CD14-positive monocyte (primary cell): ENCODE results near the gene MVP. TPM values are rescaled to one million over a fixed set of nuclear protein-coding genes. Genes with fewer than 3 reads are reported as not detected.

Experiments
- DNase-seq, 3 donors: peaks; one replicate each; pipeline ENCODE4 v3.0.0-alpha.2; 2011 to 2022
- H2AFZ ChIP-seq: 2 replicates; pipeline ENCODE4 v1.6.0; 2012; ENCODE audit warnings: mild to moderate bottlenecking, low read depth, low read length, inconsistent platforms; ENCODE audit not compliant: insufficient read depth, poor library complexity, severe bottlenecking
- H3K27ac ChIP-seq, 2 donors: 1 replicate in 1 of 2; 2 replicates in 1 of 2; pipeline ENCODE4 v1.5.1; 2012 to 2013; ENCODE audit warnings: low read length in 2 of 2, control low read depth in 1 of 2, inconsistent platforms in 1 of 2, low read depth in 1 of 2, mild to moderate bottlenecking in 1 of 2
- H3K27me3 ChIP-seq, 2 donors: one replicate each; pipeline versions ENCODE4 v1.6.0 to v1.6.1; 2011 to 2013; ENCODE audit warnings: low read length in 2 of 2; ENCODE audit not compliant: control insufficient read depth in 2 of 2, insufficient read depth in 2 of 2
- H3K36me3 ChIP-seq, 2 donors: replicated peaks in 1 of 2; 1 replicate in 1 of 2; 2 replicates in 1 of 2; pipeline versions ENCODE4 v1.5.1 to v1.6.1; 2012 to 2013; ENCODE audit warnings: low read length in 2 of 2, control low read depth in 1 of 2, inconsistent platforms in 1 of 2, mild to moderate bottlenecking in 1 of 2; ENCODE audit not compliant: insufficient read depth in 2 of 2, control insufficient read depth in 1 of 2
- H3K4me1 ChIP-seq, 2 donors: 1 replicate in 1 of 2; 2 replicates in 1 of 2; pipeline versions ENCODE4 v1.5.1 to v1.6.1; 2012 to 2013; ENCODE audit warnings: low read length in 2 of 2, control low read depth in 1 of 2, inconsistent platforms in 1 of 2, mild to moderate bottlenecking in 1 of 2, moderate library complexity in 1 of 2; ENCODE audit not compliant: insufficient read depth in 2 of 2, control insufficient read depth in 1 of 2
- H3K4me2 ChIP-seq: replicated peaks from 2 replicates; pipeline ENCODE3; 2012; ENCODE audit warnings: low read length, moderate library complexity, mild to moderate bottlenecking; ENCODE audit not compliant: poor library complexity, severe bottlenecking; ENCODE audit errors: extremely low read depth
- H3K4me3 ChIP-seq, 3 experiments: fragments of 200-600 bp in 1 of 3; sonication (generic) in 1 of 3; replicated peaks in 1 of 3; 1 replicate in 2 of 3; 2 replicates in 1 of 3; pipeline ENCODE4 v1.5.1; 2011 to 2013; ENCODE audit warnings: low read length in 3 of 3, mild to moderate bottlenecking in 3 of 3, control low read depth in 2 of 3, low read depth in 2 of 3, inconsistent platforms in 1 of 3, moderate library complexity in 1 of 3
- H3K79me2 ChIP-seq: 2 replicates; pipeline ENCODE4 v1.6.0; 2012; ENCODE audit warnings: mild to moderate bottlenecking, control low read depth, inconsistent platforms, low read length, moderate library complexity; ENCODE audit not compliant: insufficient read depth
- H3K9ac ChIP-seq: 2 replicates; pipeline ENCODE4 v1.6.0; 2017; ENCODE audit warnings: low read length, mild to moderate bottlenecking; ENCODE audit not compliant: insufficient read depth, poor library complexity, severe bottlenecking
- H3K9me3 ChIP-seq, 2 donors: replicated peaks in 1 of 2; 1 replicate in 1 of 2; 2 replicates in 1 of 2; pipeline versions ENCODE4 v1.5.1 to v1.6.1; 2012 to 2013; ENCODE audit warnings: low read length in 2 of 2, control low read depth in 1 of 2; ENCODE audit not compliant: control insufficient read depth in 1 of 2, insufficient read depth in 1 of 2
- H4K20me1 ChIP-seq: 2 replicates; pipeline ENCODE4 v1.6.0; 2012; ENCODE audit warnings: mild to moderate bottlenecking, low read length, control low read depth, moderate library complexity; ENCODE audit not compliant: insufficient read depth
- H3K27ac Mint-ChIP-seq, 7 donors: one replicate each; pipeline ENCODE4 v1.8.0; 2020; ENCODE audit warnings: mild to moderate bottlenecking in 7 of 7, mixed read lengths in 7 of 7, moderate library complexity in 6 of 7, inconsistent platforms in 2 of 7
- H3K27me3 Mint-ChIP-seq, 3 donors: one replicate each; pipeline ENCODE4 v1.8.0; 2021 to 2022; ENCODE audit warnings: low read depth in 3 of 3, mild to moderate bottlenecking in 3 of 3, mixed read lengths in 3 of 3, moderate library complexity in 3 of 3, inconsistent platforms in 1 of 3
- H3K36me3 Mint-ChIP-seq, 2 donors: one replicate each; pipeline ENCODE4 v1.8.0; 2020; ENCODE audit warnings: mixed read lengths in 2 of 2, inconsistent platforms in 1 of 2, mild to moderate bottlenecking in 1 of 2
- H3K4me1 Mint-ChIP-seq: one replicate; pipeline ENCODE4 v1.8.0; 2020; ENCODE audit warnings: mild to moderate bottlenecking, mixed read lengths
- H3K4me3 Mint-ChIP-seq, 2 donors: one replicate each; pipeline ENCODE4 v1.8.0; 2020; ENCODE audit warnings: mild to moderate bottlenecking in 2 of 2, mixed read lengths in 2 of 2, moderate library complexity in 1 of 2
- H3K9me3 Mint-ChIP-seq, 7 donors: one replicate each; pipeline ENCODE4 v1.8.0; 2020 to 2022; ENCODE audit warnings: mixed read lengths in 7 of 7, mild to moderate bottlenecking in 6 of 7, moderate library complexity in 6 of 7, inconsistent platforms in 2 of 7
- CTCF ChIP-seq: fragments of 200-600 bp; IDR thresholded peaks from one replicate; pipeline ENCODE4 v1.8.0; 2022; ENCODE audit warnings: antibody characterized with exemption, mild to moderate bottlenecking
- WGBS: methylation state at CpG from one replicate; pipeline ENCODE4 v1.1.5; 2013; ENCODE audit warnings: missing lambda C conversion rate; ENCODE audit not compliant: insufficient coverage; 5-methylcytosine and 5-hydroxymethylcytosine counted together
- intact Hi-C, 2 donors: fragments of 100-400 bp; cut with micrococcal nuclease; formaldehyde crosslinking; loops; one replicate each; pipeline versions ENCODE4 v1.15.0 to v1.15.1; 2023
- polyA plus RNA-seq, 3 donors: library from polyadenylated mRNA; depleted of rRNA in 1 of 3; unstranded in 2 of 3; stranded (reverse) in 1 of 3; fragments of 300-500 nt in 2 of 3; fragments of >200 nt in 1 of 3; fragmentation: Illumina TruSeq in 2 of 3; gene quantifications; 1 replicate in 2 of 3; 2 replicates in 1 of 3; pipeline ENCODE4 v1.2.3, GENCODE V29; 2012 to 2021

MVP gene
- polyA plus RNA-seq, 3 donors, result 146 to 274 (median 185) TPM

DNA sequence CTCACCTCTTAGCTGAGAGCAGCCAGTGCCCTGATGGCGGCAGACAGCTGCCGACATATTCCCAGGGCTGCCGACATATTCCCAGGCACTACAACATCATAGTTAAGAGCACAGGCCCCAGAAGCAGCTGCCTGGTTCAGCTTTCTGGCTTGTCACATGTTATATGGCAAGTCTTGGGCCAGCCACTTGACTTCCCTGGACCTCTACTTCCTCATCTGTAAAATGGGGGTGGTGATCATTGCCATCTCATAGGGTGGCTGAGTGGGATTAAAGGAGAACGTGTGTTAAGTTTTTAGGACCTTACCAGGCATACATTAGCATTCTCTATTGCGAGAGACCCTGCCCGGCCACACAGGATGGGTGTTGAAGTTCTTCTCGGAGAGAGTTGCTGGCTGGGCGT is 23.7 kb downstream of the MVP start:
- peaks cover 0 to 1% (median 0%) of the 10 kb centered on the region in 3 donors for H3K27me3 Mint-ChIP-seq
- peaks cover 73% of the 10 kb centered on the region for H4K20me1 ChIP-seq
- WGBS, result 94% methylated on average over 6 of the region's 8 CpGs
- peaks cover 0 to 2% (median 0%) of the 10 kb centered on the region in 7 donors for H3K9me3 Mint-ChIP-seq
- no peak overlapping the region for H3K4me2 ChIP-seq
- peak overlapping the region in 1 of 7 donors; percentile 40 for H3K27ac Mint-ChIP-seq
- H3K36me3 ChIP-seq, result peaks cover 84 to 91% of the 10 kb centered on the region in 2 donors
- no peak overlapping the region for H2AFZ ChIP-seq
- no peak overlapping the region for H3K4me3 Mint-ChIP-seq
- intact Hi-C loops, result no loop called here
- H3K4me1 Mint-ChIP-seq, result no peaks in the 10 kb centered on the region
- H3K9me3 ChIP-seq, result no peaks in the 10 kb centered on the region
- DNase-seq, result no peak
- no peak overlapping the region for H3K9ac ChIP-seq
- no peak overlapping the region for H3K4me3 ChIP-seq
- H3K79me2 ChIP-seq, result no peaks in the 10 kb centered on the region
- no peaks in the 10 kb centered on the region for H3K4me1 ChIP-seq
- no peak for TF ChIP-seq CTCF
- H3K27me3 ChIP-seq, result no peaks in the 10 kb centered on the region
- H3K27ac ChIP-seq, result no peak overlapping the region
- peaks cover 77 to 94% of the 10 kb centered on the region in 2 donors for H3K36me3 Mint-ChIP-seq

DNA sequence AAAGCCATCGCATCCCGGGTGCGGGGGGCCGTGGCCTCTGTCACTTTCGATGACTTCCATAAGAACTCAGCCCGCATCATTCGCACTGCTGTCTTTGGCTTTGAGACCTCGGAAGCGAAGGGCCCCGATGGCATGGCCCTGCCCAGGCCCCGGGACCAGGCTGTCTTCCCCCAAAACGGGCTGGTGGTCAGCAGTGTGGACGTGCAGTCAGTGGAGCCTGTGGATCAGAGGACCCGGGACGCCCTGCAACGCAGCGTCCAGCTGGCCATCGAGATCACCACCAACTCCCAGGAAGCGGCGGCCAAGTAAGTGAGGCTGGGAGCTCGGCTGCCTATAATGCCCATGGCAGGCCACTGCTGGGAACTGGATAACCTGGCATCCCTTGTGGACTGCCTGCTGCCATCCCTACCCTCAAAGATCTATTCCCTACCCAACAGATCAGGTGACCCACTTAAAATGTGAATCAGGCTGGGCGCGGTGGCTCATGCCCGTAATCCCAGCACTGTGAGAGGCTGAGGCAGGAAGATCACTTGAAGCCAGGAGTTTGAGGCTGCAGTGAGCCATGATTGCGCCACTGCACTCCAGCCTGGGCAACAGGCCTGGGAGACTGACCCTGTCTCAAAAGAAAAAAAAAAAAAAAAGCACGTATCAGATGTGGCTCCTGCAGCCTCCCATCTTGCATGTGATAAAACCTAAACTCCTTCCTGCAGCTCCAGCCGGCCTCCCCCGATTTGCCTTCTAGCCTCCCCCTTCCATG is 24.5 kb downstream of the MVP start:
- Histone ChIP-seq H3K79me2 (no peaks in the 10 kb centered on the region), H3K9me3 (no peaks in the 10 kb centered on the region), H3K4me1 (no peaks in the 10 kb centered on the region), H3K4me3 (no peak overlapping the region), H3K27ac (no peak overlapping the region), H3K9ac (no peak overlapping the region), H3K36me3 (peaks cover 77 to 90% of the 10 kb centered on the region in 2 donors), H2AFZ (no peak overlapping the region), H3K4me2 (no peak overlapping the region), H4K20me1 (peaks cover 66% of the 10 kb centered on the region), H3K27me3 (no peaks in the 10 kb centered on the region)
- Mint-ChIP-seq H3K27me3 (peaks cover 0 to 2% (median 1%) of the 10 kb centered on the region in 3 donors), H3K9me3 (peaks cover 0 to 2% (median 0%) of the 10 kb centered on the region in 7 donors), H3K4me3 (no peak overlapping the region), H3K27ac (peak overlapping the region in 1 of 7 donors; percentile 13), H3K4me1 (no peaks in the 10 kb centered on the region), H3K36me3 (peaks cover 74 to 94% of the 10 kb centered on the region in 2 donors)
- no peak for DNase-seq
- WGBS, result 97% methylated on average over 26 of the region's 28 CpGs
- TF ChIP-seq CTCF, result no peak
- intact Hi-C loops, result loop anchor here in 1 of 2 donors (5.0 kb wide), 2 partner anchors 37 to 152 kb away; partner anchors contain the start of gene MAZ
